ENCODE measurements around the gene KIRREL3. TPM values are rescaled to one million over a fixed set of nuclear protein-coding genes. Genes with fewer than 3 reads are reported as not detected.

The KIRREL3 gene
- total and polyA plus RNA-seq, 2 of the 8 experiments (the other 6 are each of a cell fraction or from before 2014, with no cell fraction given): 0.29 to 0.32 TPM

- no peaks in the 10 kb centered on the region for H3K79me2 ChIP-seq (ENCODE audit: control insufficient read depth in 1 of 2, insufficient read depth in 2 of 2, low read length in 2 of 2)
- no peak overlapping the region for H2BK120ac ChIP-seq (replicated peaks; ENCODE audit: low read depth, low read length)
- TF ChIP-seq GABPA (IDR thresholded peaks at IDR 0.05; ENCODE audit: borderline replicate concordance, insufficient read depth, low read length): no peak
- no peak for TF ChIP-seq POU5F1 (IDR thresholded peaks at IDR 0.05; ENCODE audit: low read depth, low read length)
- TF ChIP-seq NANOG (IDR thresholded peaks at IDR 0.05; ENCODE audit: insufficient read depth, low read depth, low read length, poor library complexity, severe bottlenecking): no peak
- TF ChIP-seq GTF2F1 (IDR thresholded peaks at IDR 0.05; ENCODE audit: borderline replicate concordance, low read depth, low read length): no peak
- TF ChIP-seq CBX5 (IDR thresholded peaks at IDR 0.05; ENCODE audit: low read depth, low read length): no peak
- TF ChIP-seq TAF7 (optimal IDR thresholded peaks at IDR 0.05; ENCODE audit: borderline replicate concordance, low read depth, low read length): no peak
- no peaks in the 10 kb centered on the region for H3K79me1 ChIP-seq (ENCODE audit: low read depth, low read length)
- H3K9me3 ChIP-seq (ENCODE audit: insufficient read depth in 2 of 2, low read depth in 1 of 2, low read length in 1 of 2): no peaks in the 10 kb centered on the region
- no peaks in the 10 kb centered on the region; the same call in 1 of the 2 replicates for H3K23me2 ChIP-seq (ENCODE audit: low read depth, low read length)
- H2AK5ac ChIP-seq (ENCODE audit: low read depth, low read length): no peak overlapping the region
- H2BK15ac ChIP-seq (ENCODE audit: low read length): no peak overlapping the region
- WGBS, 2 experiments (ENCODE audit: extremely low coverage in 1 of 2, insufficient coverage in 1 of 2, insufficient read length in 1 of 2, insufficient replicate concordance in 2 of 2, low coverage in 1 of 2, low lambda C conversion rate in 2 of 2, missing lambda C conversion rate in 1 of 2): 88% methylated on average over 4 of the region's 4 CpGs; no CpG with 5 or more reads in 1 of the 2 experiments
- H3K56ac ChIP-seq (replicated peaks; ENCODE audit: insufficient read length, low read depth, low read length): no peak overlapping the region
- no peak overlapping the region for H3K4me3 ChIP-seq (ENCODE audit: extremely low read depth in 1 of 4, insufficient read depth in 2 of 4, low read depth in 3 of 4, low read length in 4 of 4)
- H3K4me1 ChIP-seq (replicated peaks in 1 of 4; ENCODE audit: control insufficient read depth in 3 of 4, insufficient read depth in 4 of 4, low read length in 3 of 4): no peaks in the 10 kb centered on the region; a peak in 1 of 7 replicates
- no peak overlapping the region for H3K18ac ChIP-seq (ENCODE audit: extremely low read depth, low read length)
- H2AFZ ChIP-seq (ENCODE audit: low read length): no peak overlapping the region
- no peak overlapping the region for H4K5ac ChIP-seq (ENCODE audit: insufficient read length, low read depth, low read length)
- H3K27me3 ChIP-seq (replicated peaks in 1 of 4; ENCODE audit: control insufficient read depth in 3 of 4, extremely low read depth in 1 of 4, insufficient read depth in 3 of 4, low read length in 3 of 4): no peaks in the 10 kb centered on the region
- no peaks in the 10 kb centered on the region for H4K20me1 ChIP-seq (replicated peaks in 1 of 2; ENCODE audit: control insufficient read depth in 1 of 2, insufficient read depth in 2 of 2, low read length in 2 of 2)
- no peak overlapping the region for H3K23ac ChIP-seq (ENCODE audit: insufficient read length)
- no peak overlapping the region for H4K91ac ChIP-seq (replicated peaks; ENCODE audit: insufficient read length, low read length)
- H2BK5ac ChIP-seq (ENCODE audit: low read depth, low read length): no peak overlapping the region
- ChIA-PET CTCF (ENCODE audit: partially characterized antibody) (interaction anchor here (0.8 to 1.8 kb wide), 4 partner anchors 13 to 97 kb away, joined by 3 to 7 read pairs (median 5); no protein-coding TSS in a partner anchor), POLR2A (ENCODE audit: partially characterized antibody) (no interaction called here)
- H2BK20ac ChIP-seq (ENCODE audit: low read length): no peak overlapping the region
- H3K4me2 ChIP-seq (ENCODE audit: insufficient read depth in 1 of 2, low read depth in 2 of 2, low read length in 2 of 2): no peak overlapping the region
- H3K36me3 ChIP-seq (ENCODE audit: control insufficient read depth in 2 of 4, insufficient read depth in 4 of 4, low read length in 3 of 4): no peaks in the 10 kb centered on the region
- FAIRE-seq: no peak
- H2BK12ac ChIP-seq (ENCODE audit: low read depth, low read length): no peak overlapping the region
- no peak for DNase-seq (ENCODE audit: low read depth in 1 of 2, low spot score in 2 of 2)
- no peak overlapping the region for H3K9ac ChIP-seq (replicated peaks in 1 of 4; ENCODE audit: extremely low read depth in 1 of 4, low read depth in 3 of 4, low read length in 3 of 4)
- H3K14ac ChIP-seq (ENCODE audit: insufficient read length): no peak overlapping the region
- no peak overlapping the region for H4K8ac ChIP-seq (ENCODE audit: extremely low read depth, insufficient read depth, low read length)
- H3K27ac ChIP-seq (ENCODE audit: low read depth, low read length): no peak overlapping the region
- H3K4ac ChIP-seq (replicated peaks; ENCODE audit: insufficient read length, low read depth, low read length): no peak overlapping the region
Measured at GRCh38 chr11:126537492-126537891, 463.1 kb downstream of the KIRREL3 start.

Data from H1 (cell line).